CD4-positive, alpha-beta T cell (primary cell): Measurements from ENCODE around the gene POU2AF2. TPM values are rescaled to one million over a fixed set of nuclear protein-coding genes. Genes with fewer than 3 reads are reported as not detected.
"Not testable (repeated sequence)": the region's sequence is repeated elsewhere in the genome, so short reads cannot be mapped to it uniquely, and the experiment has no call there.

Source experiments
- ATAC-seq: fragments of 200-7000 bp; cut with Tn5 transposase; one replicate; pipeline ENCODE4 v1.10.0; 2022; ENCODE audit warnings: mild to moderate bottlenecking; ENCODE audit not compliant: poor library complexity
- CTCF ChIA-PET: fragments of 350-600 bp; sonication (Branson Sonifier 250); formaldehyde crosslinking; loops from one replicate; lab custom pipeline; 2021; ENCODE audit warnings: antibody characterized with exemption, inconsistent platforms; lab: Charles Lee
- POLR2A ChIA-PET: fragments of 350-600 bp; sonication (Branson Sonifier 250); formaldehyde crosslinking; loops from one replicate; lab custom pipeline; 2021; ENCODE audit warnings: antibody characterized with exemption, inconsistent platforms; lab: Charles Lee
- DNase-seq, 14 experiments: peaks; one replicate each; pipeline ENCODE4 v3.0.0-alpha.2; 2013 to 2020; ENCODE audit warnings: mixed read lengths in 2 of 14
- H3K27ac ChIP-seq, 2 donors: one replicate each; pipeline versions ENCODE4 v1.5.1 to v1.7.0; 2013; ENCODE audit warnings: low read length in 2 of 2, low read depth in 1 of 2, mild to moderate bottlenecking in 1 of 2
- H3K27me3 ChIP-seq, 2 experiments: 1 replicate in 1 of 2; 2 replicates in 1 of 2; pipeline versions ENCODE4 v1.6.1 to v1.7.0; 2013; ENCODE audit warnings: low read length in 2 of 2, control low read depth in 1 of 2, mild to moderate bottlenecking in 1 of 2, moderate library complexity in 1 of 2; ENCODE audit not compliant: insufficient read depth in 2 of 2, control insufficient read depth in 1 of 2
- H3K36me3 ChIP-seq: one replicate; pipeline ENCODE4 v1.6.1; 2013; ENCODE audit warnings: low read length, control low read depth; ENCODE audit not compliant: insufficient read depth
- H3K4me1 ChIP-seq: one replicate; pipeline ENCODE4 v1.6.1; 2013; ENCODE audit warnings: low read length, control low read depth; ENCODE audit not compliant: insufficient read depth
- H3K4me3 ChIP-seq: one replicate; pipeline ENCODE4 v1.5.1; 2013; ENCODE audit warnings: mild to moderate bottlenecking, low read length, moderate library complexity
- H3K9me3 ChIP-seq, 2 experiments: 1 replicate in 1 of 2; 2 replicates in 1 of 2; pipeline versions ENCODE4 v1.6.1 to v1.7.0; 2013; ENCODE audit warnings: low read length in 2 of 2, mild to moderate bottlenecking in 2 of 2, control low read depth in 1 of 2, moderate library complexity in 1 of 2; ENCODE audit not compliant: control insufficient read depth in 1 of 2, insufficient read depth in 1 of 2
- H3K27ac Mint-ChIP-seq: one replicate; pipeline ENCODE4 v1.8.0; 2020; ENCODE audit warnings: mixed read lengths
- H3K27me3 Mint-ChIP-seq: one replicate; pipeline ENCODE4 v1.8.0; 2021; ENCODE audit warnings: mixed read lengths
- H3K36me3 Mint-ChIP-seq: one replicate; pipeline ENCODE4 v1.8.0; 2021; ENCODE audit warnings: low read depth, mixed read lengths
- H3K4me1 Mint-ChIP-seq: one replicate; pipeline ENCODE4 v1.8.0; 2021; ENCODE audit warnings: low read depth, mixed read lengths
- H3K4me3 Mint-ChIP-seq: one replicate; pipeline ENCODE4 v1.8.0; 2020; ENCODE audit warnings: mild to moderate bottlenecking, mixed read lengths
- H3K9me3 Mint-ChIP-seq: one replicate; pipeline ENCODE4 v1.8.0; 2020; ENCODE audit warnings: mixed read lengths
- intact Hi-C, 2 experiments: fragments of 100-400 bp; cut with DNase I in 1 of 2; cut with micrococcal nuclease in 1 of 2; formaldehyde crosslinking; loops; one replicate each; pipeline versions ENCODE4 v1.15.1 to v1.9.0; 2023 to 2025; cut with DNase I, micrococcal nuclease
- total RNA-seq, 174 experiments: library from RNA in 2 of 174; stranded (reverse) in 2 of 174; gene quantifications; one replicate each; pipeline ENCODE4 v1.2.3 and lab custom pipeline; 2021 to 2026
- TF ChIP-seq, protein P1 (sequence below): fragments of 200-600 bp; IDR thresholded peaks from one replicate; pipeline ENCODE4 v1.8.0; 2022; ENCODE audit warnings: antibody characterized with exemption, mild to moderate bottlenecking

Gene POU2AF2
- total RNA-seq, 2 experiments from 2014 or later, result not detected

GRCh38 chr11:111285189-111286091, 39.9 kb downstream of the POU2AF2 start:
- Mint-ChIP-seq H3K4me3 (no peak overlapping the region), H3K27ac (no peak overlapping the region), H3K27me3 (no peaks in the 10 kb centered on the region), H3K4me1 (no peaks in the 10 kb centered on the region), H3K9me3 (no peaks in the 10 kb centered on the region), H3K36me3 (no peaks in the 10 kb centered on the region)
- no peak overlapping the region for H3K27ac ChIP-seq
- ATAC-seq (no peak), DNase-seq (no peak)
- TF ChIP-seq, protein P1, sequence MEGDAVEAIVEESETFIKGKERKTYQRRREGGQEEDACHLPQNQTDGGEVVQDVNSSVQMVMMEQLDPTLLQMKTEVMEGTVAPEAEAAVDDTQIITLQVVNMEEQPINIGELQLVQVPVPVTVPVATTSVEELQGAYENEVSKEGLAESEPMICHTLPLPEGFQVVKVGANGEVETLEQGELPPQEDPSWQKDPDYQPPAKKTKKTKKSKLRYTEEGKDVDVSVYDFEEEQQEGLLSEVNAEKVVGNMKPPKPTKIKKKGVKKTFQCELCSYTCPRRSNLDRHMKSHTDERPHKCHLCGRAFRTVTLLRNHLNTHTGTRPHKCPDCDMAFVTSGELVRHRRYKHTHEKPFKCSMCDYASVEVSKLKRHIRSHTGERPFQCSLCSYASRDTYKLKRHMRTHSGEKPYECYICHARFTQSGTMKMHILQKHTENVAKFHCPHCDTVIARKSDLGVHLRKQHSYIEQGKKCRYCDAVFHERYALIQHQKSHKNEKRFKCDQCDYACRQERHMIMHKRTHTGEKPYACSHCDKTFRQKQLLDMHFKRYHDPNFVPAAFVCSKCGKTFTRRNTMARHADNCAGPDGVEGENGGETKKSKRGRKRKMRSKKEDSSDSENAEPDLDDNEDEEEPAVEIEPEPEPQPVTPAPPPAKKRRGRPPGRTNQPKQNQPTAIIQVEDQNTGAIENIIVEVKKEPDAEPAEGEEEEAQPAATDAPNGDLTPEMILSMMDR, result no peak
- no peaks in the 10 kb centered on the region for H3K36me3 ChIP-seq
- ChIA-PET CTCF (interaction anchor here (1.3 kb wide), 1 partner anchor 161 kb away, joined by 3 read pairs; no protein-coding TSS in a partner anchor), POLR2A (no interaction called here)
- H3K27me3 ChIP-seq, result no peaks in the 10 kb centered on the region
- H3K9me3 ChIP-seq, result no peaks in the 10 kb centered on the region
- H3K4me1 ChIP-seq, result no peaks in the 10 kb centered on the region
- H3K4me3 ChIP-seq, result no peak overlapping the region
- intact Hi-C loops, result no loop called here

DNA sequence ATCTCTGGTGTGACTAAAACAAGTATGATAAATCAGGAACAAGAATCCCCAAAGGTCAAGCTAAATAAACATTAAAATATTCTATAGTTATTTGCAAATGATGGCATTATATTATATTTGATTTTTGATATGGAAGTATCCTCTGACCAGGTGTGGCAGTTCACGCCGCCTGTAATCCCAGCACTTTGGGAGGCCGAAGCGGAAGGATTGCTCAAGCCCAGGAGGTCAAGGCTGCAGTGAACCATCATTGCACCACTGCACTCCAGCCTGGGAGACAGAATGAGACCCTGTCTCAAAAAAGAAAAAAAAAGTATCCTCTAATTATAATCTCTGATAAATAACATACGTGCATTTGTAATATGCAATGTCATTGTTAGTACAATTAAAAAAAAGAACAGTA, 46.2 kb downstream of the POU2AF2 start:
- no peak overlapping the region for H3K27ac ChIP-seq
- H3K36me3 ChIP-seq, result no peaks in the 10 kb centered on the region
- H3K27me3 ChIP-seq, result peaks cover 0 to 2% of the 10 kb centered on the region in 2 experiments
- H3K4me3 ChIP-seq, result no peak overlapping the region
- ChIA-PET POLR2A (no interaction called here), CTCF (no interaction called here)
- Mint-ChIP-seq H3K9me3 (no peaks in the 10 kb centered on the region), H3K36me3 (no peaks in the 10 kb centered on the region), H3K27ac (no peak overlapping the region), H3K4me3 (no peak overlapping the region), H3K27me3 (peaks cover 4% of the 10 kb centered on the region), H3K4me1 (no peaks in the 10 kb centered on the region)
- intact Hi-C loops, result no loop called here
- no peaks in the 10 kb centered on the region for H3K9me3 ChIP-seq
- ATAC-seq (no peak), DNase-seq (no peak)
- TF ChIP-seq, protein P1, result no peak
- H3K4me1 ChIP-seq, result no peaks in the 10 kb centered on the region

DNA sequence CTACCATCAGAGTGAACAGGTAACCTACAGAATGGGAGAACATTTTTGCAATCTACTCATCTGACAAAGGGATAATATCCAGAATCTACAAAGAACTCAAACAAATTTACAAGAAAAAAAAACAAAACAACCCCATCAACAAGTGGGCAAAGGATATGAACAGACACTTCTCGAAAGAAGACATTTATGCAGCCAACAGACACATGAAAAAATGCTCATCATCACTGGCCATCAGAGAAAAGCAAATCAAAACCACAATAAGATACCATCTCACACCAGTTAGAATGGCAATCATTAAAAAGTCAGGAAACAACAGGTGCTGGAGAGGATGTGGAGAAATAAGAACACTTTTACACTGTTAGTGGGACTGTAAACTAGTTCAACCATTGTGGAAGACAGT, 46.9 kb downstream of the POU2AF2 start:
- H3K9me3 ChIP-seq, H3K27ac ChIP-seq, H3K27me3 Mint-ChIP-seq, H3K36me3 ChIP-seq, DNase-seq, intact Hi-C loops, POLR2A ChIA-PET, H3K27ac Mint-ChIP-seq, CTCF ChIA-PET, H3K36me3 Mint-ChIP-seq, H3K4me3 Mint-ChIP-seq, ATAC-seq, H3K4me1 ChIP-seq, H3K4me3 ChIP-seq, H3K4me1 Mint-ChIP-seq, H3K9me3 Mint-ChIP-seq, H3K27me3 ChIP-seq: not testable (repeated sequence)
